Caco-2 (cell line): ENCODE measurements around the gene CD9. TPM values are rescaled to one million over a fixed set of nuclear protein-coding genes. Genes with fewer than 3 reads are reported as not detected.

Source experiments
- BruUV-seq: library from RNA; stranded (reverse); fragments of 400-500 nt; replicated peaks from 2 replicates; lab custom pipeline; 2021; lab: Mats Ljungman, UMichigan
- CTCF ChIA-PET: fragments of 300-600 bp; sonication (Branson Sonifier 250); formaldehyde crosslinking; loops from one replicate; lab custom pipeline; 2022; ENCODE audit warnings: antibody characterized with exemption; lab: Charles Lee
- POLR2A ChIA-PET: fragments of 300-600 bp; sonication (Branson Sonifier 250); formaldehyde crosslinking; loops from one replicate; lab custom pipeline; 2022; ENCODE audit warnings: antibody characterized with exemption; lab: Charles Lee
- DNase-seq, 2 experiments: peaks; one replicate each; pipeline versions ENCODE4 v3.0.0 to v3.0.0-alpha.2; 2020 to 2022
- H3K27me3 ChIP-seq: replicated peaks from 2 replicates; pipeline ENCODE4 v1.6.0; 2011; ENCODE audit warnings: low read length; ENCODE audit not compliant: control insufficient read depth, insufficient read depth
- H3K36me3 ChIP-seq: 2 replicates; pipeline ENCODE4 v1.5.1; 2011; ENCODE audit warnings: low read length; ENCODE audit not compliant: control insufficient read depth, insufficient read depth
- H3K4me1 ChIP-seq: fragments of 250-450 bp; sonication (Bioruptor Pico); 2 replicates; pipeline ENCODE4 v1.5.1; 2020; ENCODE audit warnings: mild to moderate bottlenecking
- H3K4me3 ChIP-seq: 2 replicates; pipeline ENCODE4 v1.5.1; 2011; ENCODE audit warnings: low read depth, mild to moderate bottlenecking, control low read depth, low read length
- H3K9me3 ChIP-seq: fragments of 250-450 bp; sonication (Bioruptor Pico); 2 replicates; pipeline ENCODE4 v1.5.1; 2020; ENCODE audit warnings: mild to moderate bottlenecking, moderate library complexity
- H3K27ac Mint-ChIP-seq: one replicate; pipeline ENCODE4 v1.8.0; 2022; ENCODE audit warnings: mixed read lengths; ENCODE audit not compliant: unreplicated experiment
- H3K27me3 Mint-ChIP-seq: one replicate; pipeline ENCODE4 v1.8.0; 2022; ENCODE audit warnings: mixed read lengths; ENCODE audit not compliant: insufficient read depth, unreplicated experiment
- H3K36me3 Mint-ChIP-seq: one replicate; pipeline ENCODE4 v1.8.0; 2022; ENCODE audit warnings: mild to moderate bottlenecking, mixed read lengths; ENCODE audit not compliant: insufficient read depth, unreplicated experiment
- H3K4me1 Mint-ChIP-seq: one replicate; pipeline ENCODE4 v1.8.0; 2022; ENCODE audit warnings: low read depth, mixed read lengths; ENCODE audit not compliant: unreplicated experiment
- H3K4me3 Mint-ChIP-seq: one replicate; pipeline ENCODE4 v1.8.0; 2022; ENCODE audit warnings: mild to moderate bottlenecking, moderate library complexity, mixed read lengths; ENCODE audit not compliant: unreplicated experiment
- H3K9me3 Mint-ChIP-seq: one replicate; pipeline ENCODE4 v1.8.0; 2022; ENCODE audit warnings: mixed read lengths; ENCODE audit not compliant: unreplicated experiment
- CTCF ChIP-seq, 2 experiments: fragments of 200-600 bp in 1 of 2; IDR thresholded peaks; 1 replicate in 1 of 2; 2 replicates in 1 of 2; pipeline versions ENCODE4 v1.5.1 to v1.8.0; 2011 to 2022; ENCODE audit warnings: antibody characterized with exemption in 1 of 2, control low read depth in 1 of 2, inconsistent platforms in 1 of 2, low read depth in 1 of 2, low read length in 1 of 2, mild to moderate bottlenecking in 1 of 2, moderate library complexity in 1 of 2; ENCODE audit not compliant: insufficient read depth in 1 of 2, severe bottlenecking in 1 of 2, unreplicated experiment in 1 of 2
- intact Hi-C: fragments of 100-400 bp; cut with micrococcal nuclease; formaldehyde crosslinking; loops from one replicate; pipeline ENCODE4 v1.10.0; 2022; ENCODE audit not compliant: unreplicated experiment
- total RNA-seq: library from RNA; stranded (reverse); gene quantifications from 2 replicates; pipeline ENCODE4 v1.2.3, GENCODE V29; 2022

Gene CD9
- total RNA-seq, 1 experiment from 2014 or later = 170 TPM

DNA sequence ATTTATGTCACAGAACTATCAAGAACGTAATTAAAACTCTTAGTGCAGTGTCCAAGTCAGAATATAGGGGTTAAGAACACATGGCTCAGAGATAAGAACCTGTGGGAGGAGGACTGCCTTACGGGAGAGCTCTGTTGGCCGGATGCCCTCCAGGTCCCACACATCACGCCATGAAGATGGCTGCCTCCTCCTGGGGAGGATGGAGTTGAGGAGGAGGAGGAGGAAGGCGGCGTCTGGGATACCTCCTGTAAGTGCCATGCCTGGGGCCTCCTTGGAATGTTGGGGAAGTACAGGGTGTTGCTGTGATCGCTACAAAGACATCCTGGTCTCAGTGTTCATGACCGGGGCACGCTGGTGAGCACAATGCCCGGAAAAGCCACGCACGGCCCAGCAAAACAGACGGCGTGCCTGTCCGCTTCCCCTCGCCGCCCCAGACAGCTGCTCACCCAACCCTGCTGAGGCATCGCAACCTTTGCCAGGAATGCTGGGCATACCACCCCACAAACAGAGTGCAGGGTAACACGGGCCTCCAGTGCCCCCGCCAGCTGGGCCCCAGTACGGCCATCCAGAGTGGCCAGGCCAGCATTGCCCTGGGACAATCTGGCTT lies 28.7 kb upstream of the CD9 start:
- Mint-ChIP-seq H3K9me3 (no peaks in the 10 kb centered on the region), H3K4me1 (peaks cover 10% of the 10 kb centered on the region), H3K27me3 (no peaks in the 10 kb centered on the region), H3K36me3 (no peaks in the 10 kb centered on the region), H3K4me3 (no peak overlapping the region), H3K27ac (no peak overlapping the region)
- H3K4me3 ChIP-seq = no peak overlapping the region
- CTCF ChIA-PET = no interaction called here
- intact Hi-C loops = no loop called here
- H3K36me3 ChIP-seq = no peaks in the 10 kb centered on the region
- BruUV-seq = no TSS peak
- H3K27me3 ChIP-seq = no peaks in the 10 kb centered on the region
- POLR2A ChIA-PET = no interaction called here
- TF ChIP-seq CTCF (IDR thresholded peaks at IDR 0.05; ENCODE audit: insufficient read depth in 1 of 2, low read depth in 1 of 2, low read length in 1 of 2, severe bottlenecking in 1 of 2, unreplicated experiment in 1 of 2) = no peak
- H3K4me1 ChIP-seq = peaks cover 16% of the 10 kb centered on the region
- no peak for DNase-seq
- no peaks in the 10 kb centered on the region for H3K9me3 ChIP-seq

DNA sequence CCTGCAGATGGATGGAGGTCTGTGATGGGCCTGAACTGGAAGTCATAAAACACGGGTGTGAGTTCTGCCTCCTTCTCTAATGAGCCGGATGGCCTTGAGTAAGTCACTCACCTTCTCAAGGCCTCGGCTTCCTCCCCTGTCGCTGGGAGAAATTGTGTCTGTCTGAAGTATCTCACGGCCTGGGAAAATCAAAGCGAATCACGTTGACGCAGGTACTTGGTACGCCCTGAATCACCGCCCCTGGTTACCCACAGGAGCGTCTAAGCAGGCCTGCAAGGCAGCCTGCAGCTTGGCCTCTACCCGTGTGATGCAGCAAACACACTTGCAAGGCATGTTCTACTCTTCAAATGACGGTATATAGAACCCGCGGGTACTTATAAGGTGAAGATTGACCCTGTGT lies 28.1 kb upstream of the CD9 start:
- H3K36me3 ChIP-seq = no peaks in the 10 kb centered on the region
- Mint-ChIP-seq H3K9me3 (no peaks in the 10 kb centered on the region), H3K36me3 (no peaks in the 10 kb centered on the region), H3K27me3 (no peaks in the 10 kb centered on the region), H3K27ac (no peak overlapping the region), H3K4me3 (no peak overlapping the region), H3K4me1 (peaks cover 9% of the 10 kb centered on the region)
- H3K4me3 ChIP-seq = no peak overlapping the region
- peaks cover 13% of the 10 kb centered on the region for H3K4me1 ChIP-seq
- TF ChIP-seq CTCF (IDR thresholded peaks at IDR 0.05; ENCODE audit: insufficient read depth in 1 of 2, low read depth in 1 of 2, low read length in 1 of 2, severe bottlenecking in 1 of 2, unreplicated experiment in 1 of 2) = no peak
- POLR2A ChIA-PET = no interaction called here
- no peak for DNase-seq
- BruUV-seq = no TSS peak
- CTCF ChIA-PET = no interaction called here
- H3K27me3 ChIP-seq = no peaks in the 10 kb centered on the region
- intact Hi-C loops = no loop called here
- no peaks in the 10 kb centered on the region for H3K9me3 ChIP-seq

DNA sequence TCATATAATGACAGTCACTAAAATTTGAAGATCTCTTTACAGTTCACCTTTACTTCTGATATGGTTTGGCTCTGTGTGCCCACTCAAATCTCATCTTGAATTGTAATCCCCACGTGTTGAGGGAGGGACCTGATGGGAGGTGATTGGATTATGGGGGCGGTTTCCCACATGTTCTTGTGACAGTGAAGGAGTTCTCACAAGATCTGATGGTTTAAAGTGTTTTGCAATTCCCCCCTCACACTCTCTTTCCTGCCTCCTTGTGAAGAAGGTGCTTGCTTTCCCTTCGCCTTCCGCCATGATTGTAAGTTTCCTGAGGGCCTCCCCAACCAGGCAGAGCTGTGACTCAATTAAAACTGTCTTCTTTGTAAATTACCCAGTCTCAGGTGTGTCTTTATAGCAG lies 27.3 kb upstream of the CD9 start:
- no peaks in the 10 kb centered on the region for H3K9me3 Mint-ChIP-seq
- H3K9me3 ChIP-seq = no peaks in the 10 kb centered on the region
- H3K27ac Mint-ChIP-seq = no peak overlapping the region
- no peak overlapping the region for H3K4me3 ChIP-seq
- H3K36me3 Mint-ChIP-seq = no peaks in the 10 kb centered on the region
- no peaks in the 10 kb centered on the region for H3K27me3 Mint-ChIP-seq
- ChIA-PET CTCF (no interaction called here), POLR2A (no interaction called here)
- H3K27me3 ChIP-seq = no peaks in the 10 kb centered on the region
- TF ChIP-seq CTCF (IDR thresholded peaks at IDR 0.05; ENCODE audit: insufficient read depth in 1 of 2, low read depth in 1 of 2, low read length in 1 of 2, severe bottlenecking in 1 of 2, unreplicated experiment in 1 of 2) = no peak
- DNase-seq = no peak
- intact Hi-C loops = no loop called here
- peaks cover 5% of the 10 kb centered on the region for H3K4me1 ChIP-seq
- H3K36me3 ChIP-seq = no peaks in the 10 kb centered on the region
- peaks cover 1% of the 10 kb centered on the region for H3K4me1 Mint-ChIP-seq
- no TSS peak for BruUV-seq
- H3K4me3 Mint-ChIP-seq = no peak overlapping the region
